A549 (cell line): ENCODE results near the gene RNF13.

Experiments
- CHD4 ChIP-seq: fragments of 200-600 bp; sonication (generic); IDR thresholded peaks from 2 replicates; pipeline ENCODE4 v1.6.1; 2016; ENCODE audit warnings: antibody characterized with exemption, mild to moderate bottlenecking, borderline replicate concordance
- ESRRA ChIP-seq: fragments of 150-350 bp; IDR thresholded peaks from 2 replicates; pipeline ENCODE4 v1.6.1; 2014; ENCODE audit warnings: mild to moderate bottlenecking, low read length, borderline replicate concordance
- KDM1A ChIP-seq: fragments of 200-600 bp; sonication (generic); IDR thresholded peaks from 2 replicates; pipeline ENCODE4 v1.6.1; 2016; ENCODE audit warnings: low read depth, mild to moderate bottlenecking
- POLR2A ChIP-seq: IDR thresholded peaks from 2 replicates; pipeline ENCODE4 v1.6.1; 2012; ENCODE audit warnings: mild to moderate bottlenecking, low read length
- POLR2AphosphoS2 ChIP-seq: conservative IDR thresholded peaks from 2 replicates; pipeline ENCODE4 v1.6.1; 2012; ENCODE audit warnings: low read length, improper control_type of control experiment, inconsistent platforms
- RCOR1 ChIP-seq: fragments of 150-350 bp; IDR thresholded peaks from 2 replicates; pipeline ENCODE4 v1.6.1; 2014; ENCODE audit warnings: antibody characterized with exemption, low read length, low read depth
- SREBF2 ChIP-seq: fragments of 450-650 bp; IDR thresholded peaks from 2 replicates; pipeline ENCODE4 v1.6.1; 2014; ENCODE audit warnings: mild to moderate bottlenecking, moderate library complexity
- TF ChIP-seq, protein P1 (sequence below): fragments of >200 bp; sonication (Bioruptor Twin); formaldehyde crosslinking; IDR thresholded peaks from 3 replicates; pipeline ENCODE4 v1.5.1; 2016
- TF ChIP-seq, protein P2 (sequence below): fragments of 200-600 bp; sonication (generic); IDR thresholded peaks from 2 replicates; pipeline ENCODE4 v1.6.1; 2016; ENCODE audit warnings: antibody characterized with exemption, mild to moderate bottlenecking, moderate library complexity

DNA sequence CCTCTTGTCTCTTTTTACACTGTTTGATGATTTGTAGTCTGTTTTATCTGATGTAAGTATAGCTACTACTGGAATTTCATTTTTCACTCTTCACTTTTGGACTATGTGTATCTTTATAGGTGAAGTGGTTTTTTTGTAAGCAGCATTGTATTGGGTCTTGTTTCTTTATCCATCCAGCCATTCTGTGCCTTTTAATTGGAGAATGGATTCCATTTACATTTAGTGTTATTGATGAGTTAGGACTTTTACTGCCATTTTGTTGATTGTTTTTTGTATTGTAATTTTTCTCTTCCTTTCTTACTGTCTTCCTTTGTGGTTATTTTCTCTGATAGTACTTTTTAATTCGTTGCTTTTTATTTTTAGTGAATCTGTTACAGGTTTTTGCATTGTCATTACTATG is 54.5 kb downstream of the RNF13 start:
- TF ChIP-seq CHD4: no peak
- no peak for TF ChIP-seq POLR2A
- TF ChIP-seq SREBF2: no peak
- TF ChIP-seq, protein P1, sequence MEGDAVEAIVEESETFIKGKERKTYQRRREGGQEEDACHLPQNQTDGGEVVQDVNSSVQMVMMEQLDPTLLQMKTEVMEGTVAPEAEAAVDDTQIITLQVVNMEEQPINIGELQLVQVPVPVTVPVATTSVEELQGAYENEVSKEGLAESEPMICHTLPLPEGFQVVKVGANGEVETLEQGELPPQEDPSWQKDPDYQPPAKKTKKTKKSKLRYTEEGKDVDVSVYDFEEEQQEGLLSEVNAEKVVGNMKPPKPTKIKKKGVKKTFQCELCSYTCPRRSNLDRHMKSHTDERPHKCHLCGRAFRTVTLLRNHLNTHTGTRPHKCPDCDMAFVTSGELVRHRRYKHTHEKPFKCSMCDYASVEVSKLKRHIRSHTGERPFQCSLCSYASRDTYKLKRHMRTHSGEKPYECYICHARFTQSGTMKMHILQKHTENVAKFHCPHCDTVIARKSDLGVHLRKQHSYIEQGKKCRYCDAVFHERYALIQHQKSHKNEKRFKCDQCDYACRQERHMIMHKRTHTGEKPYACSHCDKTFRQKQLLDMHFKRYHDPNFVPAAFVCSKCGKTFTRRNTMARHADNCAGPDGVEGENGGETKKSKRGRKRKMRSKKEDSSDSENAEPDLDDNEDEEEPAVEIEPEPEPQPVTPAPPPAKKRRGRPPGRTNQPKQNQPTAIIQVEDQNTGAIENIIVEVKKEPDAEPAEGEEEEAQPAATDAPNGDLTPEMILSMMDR: no peak
- TF ChIP-seq POLR2AphosphoS2: no peak
- no peak for TF ChIP-seq KDM1A
- no peak for TF ChIP-seq RCOR1
- TF ChIP-seq, protein P2, sequence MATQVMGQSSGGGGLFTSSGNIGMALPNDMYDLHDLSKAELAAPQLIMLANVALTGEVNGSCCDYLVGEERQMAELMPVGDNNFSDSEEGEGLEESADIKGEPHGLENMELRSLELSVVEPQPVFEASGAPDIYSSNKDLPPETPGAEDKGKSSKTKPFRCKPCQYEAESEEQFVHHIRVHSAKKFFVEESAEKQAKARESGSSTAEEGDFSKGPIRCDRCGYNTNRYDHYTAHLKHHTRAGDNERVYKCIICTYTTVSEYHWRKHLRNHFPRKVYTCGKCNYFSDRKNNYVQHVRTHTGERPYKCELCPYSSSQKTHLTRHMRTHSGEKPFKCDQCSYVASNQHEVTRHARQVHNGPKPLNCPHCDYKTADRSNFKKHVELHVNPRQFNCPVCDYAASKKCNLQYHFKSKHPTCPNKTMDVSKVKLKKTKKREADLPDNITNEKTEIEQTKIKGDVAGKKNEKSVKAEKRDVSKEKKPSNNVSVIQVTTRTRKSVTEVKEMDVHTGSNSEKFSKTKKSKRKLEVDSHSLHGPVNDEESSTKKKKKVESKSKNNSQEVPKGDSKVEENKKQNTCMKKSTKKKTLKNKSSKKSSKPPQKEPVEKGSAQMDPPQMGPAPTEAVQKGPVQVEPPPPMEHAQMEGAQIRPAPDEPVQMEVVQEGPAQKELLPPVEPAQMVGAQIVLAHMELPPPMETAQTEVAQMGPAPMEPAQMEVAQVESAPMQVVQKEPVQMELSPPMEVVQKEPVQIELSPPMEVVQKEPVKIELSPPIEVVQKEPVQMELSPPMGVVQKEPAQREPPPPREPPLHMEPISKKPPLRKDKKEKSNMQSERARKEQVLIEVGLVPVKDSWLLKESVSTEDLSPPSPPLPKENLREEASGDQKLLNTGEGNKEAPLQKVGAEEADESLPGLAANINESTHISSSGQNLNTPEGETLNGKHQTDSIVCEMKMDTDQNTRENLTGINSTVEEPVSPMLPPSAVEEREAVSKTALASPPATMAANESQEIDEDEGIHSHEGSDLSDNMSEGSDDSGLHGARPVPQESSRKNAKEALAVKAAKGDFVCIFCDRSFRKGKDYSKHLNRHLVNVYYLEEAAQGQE: no peak
- TF ChIP-seq ESRRA: no peak
